Activated T-cell treated with anti-CD3 and anti-CD28 coated beads, Interleukin-2, amount 50 U/mL, for 4 hours (primary cell): Measurements from ENCODE around the gene SMC2. TPM values are rescaled to one million over a fixed set of nuclear protein-coding genes. Genes with fewer than 3 reads are reported as not detected.

ENCODE experiments used
- ATAC-seq, 2 donors: fragments of 200-7000 bp; cut with Tn5 transposase; one replicate each; pipeline ENCODE4 v1.10.0; 2021
- DNase-seq: peaks from one replicate; pipeline ENCODE4 v3.0.0-alpha.2; 2020
- H3K27me3 Mint-ChIP-seq: one replicate; pipeline ENCODE4 v1.8.0; 2021; ENCODE audit warnings: low read depth, mixed read lengths
- H3K36me3 Mint-ChIP-seq: one replicate; pipeline ENCODE4 v1.8.0; 2022; ENCODE audit warnings: mixed read lengths; ENCODE audit not compliant: insufficient read depth
- H3K4me1 Mint-ChIP-seq: one replicate; pipeline ENCODE4 v1.8.0; 2021; ENCODE audit warnings: low read depth, mixed read lengths
- H3K4me3 Mint-ChIP-seq: one replicate; pipeline ENCODE4 v1.8.0; 2021; ENCODE audit warnings: mild to moderate bottlenecking, moderate library complexity, mixed read lengths
- H3K9me3 Mint-ChIP-seq: one replicate; pipeline ENCODE4 v1.8.0; 2021; ENCODE audit warnings: mixed read lengths
- total RNA-seq, 3 donors: library from RNA; stranded (reverse); gene quantifications; one replicate each; pipeline ENCODE4 v1.2.1, GENCODE V29; 2021

SMC2 gene
- total RNA-seq, 3 donors from 2014 or later: 29.3 to 39.2 (median 37.9) TPM

DNA sequence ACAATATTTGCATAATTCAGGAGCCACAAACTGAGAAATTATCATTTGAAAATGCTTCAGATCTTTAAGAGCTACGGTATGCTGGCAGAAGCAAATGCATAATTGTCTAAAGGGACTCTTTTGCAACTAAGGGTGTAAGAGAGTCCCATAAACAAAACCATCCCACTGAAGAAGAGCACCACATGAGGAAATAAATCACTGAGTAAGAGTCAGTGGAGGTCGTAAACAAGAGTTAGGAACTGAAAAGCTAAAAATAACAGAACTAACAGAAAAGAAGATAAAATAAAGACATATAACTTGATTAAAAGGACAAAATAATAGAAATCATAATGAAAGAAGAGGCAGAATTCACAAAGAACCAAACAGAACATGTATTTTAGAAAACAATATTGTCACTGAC is 3.5 kb upstream of the SMC2 start:
- ATAC-seq (no peak), DNase-seq (no peak)
- Mint-ChIP-seq H3K4me1 (peaks cover 28% of the 10 kb centered on the region), H3K4me3 (no peak overlapping the region), H3K9me3 (no peaks in the 10 kb centered on the region), H3K27me3 (peaks cover 5% of the 10 kb centered on the region), H3K36me3 (peaks cover 1% of the 10 kb centered on the region)

DNA sequence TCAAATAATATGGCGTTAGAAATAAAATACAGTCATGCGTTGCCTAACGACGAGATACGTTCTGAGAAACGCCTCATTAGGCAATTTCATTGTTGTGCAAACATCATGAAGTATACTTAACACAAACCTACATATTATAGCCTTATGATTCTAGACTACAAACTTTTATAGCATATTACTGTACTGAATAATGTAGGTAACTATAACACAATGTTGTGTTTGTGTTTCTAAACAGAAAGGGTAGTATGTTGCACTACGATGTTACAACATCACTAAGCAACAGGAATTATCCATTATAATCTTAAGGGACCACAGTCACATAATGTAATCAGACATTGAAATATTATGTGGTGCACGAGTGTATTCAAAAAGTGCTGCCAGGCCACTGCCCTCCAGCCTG is 3.0 kb upstream of the SMC2 start:
- H3K27me3 Mint-ChIP-seq: peaks cover 5% of the 10 kb centered on the region
- H3K4me3 Mint-ChIP-seq: no peak overlapping the region
- DNase-seq: no peak
- H3K36me3 Mint-ChIP-seq: peaks cover 1% of the 10 kb centered on the region
- no peak for ATAC-seq
- no peaks in the 10 kb centered on the region for H3K9me3 Mint-ChIP-seq
- peaks cover 31% of the 10 kb centered on the region for H3K4me1 Mint-ChIP-seq

DNA sequence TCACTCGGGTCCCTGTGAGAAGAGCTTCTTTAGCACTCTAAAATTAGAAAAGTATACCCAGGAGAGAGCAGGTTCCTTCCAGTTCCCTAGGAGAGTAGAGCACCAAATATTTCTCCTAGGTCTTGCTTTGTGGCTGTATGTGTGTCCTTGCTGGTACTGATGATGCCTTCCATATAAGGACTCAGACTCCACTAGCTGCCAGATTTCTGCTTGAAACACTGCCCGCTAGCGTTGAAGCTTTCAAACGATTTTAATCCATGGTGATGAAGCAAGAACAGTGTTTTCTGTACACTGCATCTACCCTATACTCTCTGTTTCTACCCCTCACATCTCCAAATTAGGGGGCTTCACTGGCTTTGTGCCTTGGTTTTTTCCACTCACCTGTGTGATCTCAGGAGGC is 2.4 kb upstream of the SMC2 start:
- DNase-seq: no peak
- ATAC-seq: no peak
- Mint-ChIP-seq H3K9me3 (no peaks in the 10 kb centered on the region), H3K4me1 (peaks cover 36% of the 10 kb centered on the region), H3K4me3 (no peak overlapping the region), H3K36me3 (peaks cover 1% of the 10 kb centered on the region), H3K27me3 (peaks cover 5% of the 10 kb centered on the region)

DNA sequence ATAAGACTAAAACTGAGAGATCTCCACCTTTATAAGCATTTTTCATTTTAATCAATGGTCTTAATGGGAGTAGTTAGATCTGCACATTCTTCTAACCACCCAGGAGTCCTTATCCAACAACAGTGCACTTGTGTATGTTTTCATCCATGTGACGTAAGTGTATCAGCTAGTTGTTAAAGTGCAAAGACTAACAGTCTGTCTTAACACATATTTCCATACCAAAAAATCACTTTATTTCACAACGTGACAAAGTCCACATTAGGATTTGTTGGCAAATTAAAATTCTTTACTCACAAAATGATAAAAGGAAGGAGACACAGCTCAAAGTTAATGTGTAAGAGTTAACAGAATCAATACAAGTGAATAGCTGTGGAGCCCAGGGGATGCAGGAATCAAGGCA is 1.9 kb upstream of the SMC2 start:
- DNase-seq: no peak
- Mint-ChIP-seq H3K4me1 (peaks cover 37% of the 10 kb centered on the region), H3K9me3 (no peaks in the 10 kb centered on the region), H3K27me3 (peaks cover 1% of the 10 kb centered on the region), H3K4me3 (no peak overlapping the region), H3K36me3 (peaks cover 1% of the 10 kb centered on the region)
- ATAC-seq: no peak

DNA sequence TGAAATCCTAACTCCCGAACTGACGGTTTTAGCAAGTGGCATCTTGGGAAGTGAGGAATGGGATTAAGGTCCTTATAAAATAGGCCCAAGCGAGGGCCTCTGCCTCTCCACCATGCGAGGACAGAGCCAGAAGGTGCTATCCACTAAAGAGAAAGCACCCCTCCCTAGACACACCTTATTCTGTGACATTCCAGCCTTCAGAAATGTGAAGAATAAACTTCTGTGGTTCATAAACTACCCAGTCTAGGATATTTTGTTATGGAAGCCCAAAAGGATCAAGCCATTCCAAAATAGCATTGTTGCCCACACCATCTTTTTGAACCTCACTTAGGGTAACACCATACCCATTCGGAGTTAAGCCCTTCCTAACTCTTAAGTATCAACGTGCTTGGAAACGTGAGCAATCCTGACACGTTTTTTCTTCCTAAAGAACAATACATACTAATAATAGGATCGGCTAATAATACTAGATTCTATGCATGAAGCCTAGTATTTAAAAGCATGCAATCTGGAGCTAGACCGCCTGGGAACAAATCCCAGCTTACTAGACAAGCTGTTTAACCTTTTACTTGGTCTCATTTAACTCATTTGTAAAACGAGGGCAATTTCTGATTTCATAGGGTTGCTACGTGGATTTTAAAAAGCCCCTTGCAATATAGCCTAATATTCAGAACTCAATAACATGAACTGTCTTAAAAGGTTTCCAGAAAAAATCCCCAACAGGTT is 1.1 kb upstream of the SMC2 start:
- H3K36me3 Mint-ChIP-seq: peaks cover 1% of the 10 kb centered on the region
- H3K4me1 Mint-ChIP-seq: peaks cover 37% of the 10 kb centered on the region
- no peak for ATAC-seq
- H3K27me3 Mint-ChIP-seq: no peaks in the 10 kb centered on the region
- H3K9me3 Mint-ChIP-seq: no peaks in the 10 kb centered on the region
- H3K4me3 Mint-ChIP-seq: peak overlapping the region; percentile 99
- no peak for DNase-seq

DNA sequence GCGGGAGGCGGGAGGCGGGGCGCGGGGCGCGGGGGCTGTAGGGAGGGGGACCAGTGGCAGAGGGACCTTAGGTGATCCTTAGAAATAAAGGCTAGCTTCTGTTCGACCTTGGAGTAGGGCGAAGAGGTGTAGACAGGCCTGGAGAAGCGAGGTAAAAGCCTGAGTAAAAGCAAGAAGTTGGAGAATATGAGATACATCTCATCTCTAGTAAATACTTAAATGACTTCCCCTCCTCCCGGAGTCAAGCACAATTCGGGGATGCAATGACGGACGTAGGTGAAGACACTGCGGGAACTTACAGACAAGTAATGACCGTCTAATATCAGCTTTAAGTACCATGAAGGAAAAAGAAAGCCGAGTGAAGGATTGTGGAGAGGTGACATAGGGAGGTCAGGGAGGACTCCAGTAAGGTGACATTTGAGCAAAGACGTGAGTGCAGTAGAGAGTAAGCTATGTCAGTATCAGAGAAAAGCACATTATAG is 466 bp downstream of the SMC2 start:
- Mint-ChIP-seq H3K9me3 (no peaks in the 10 kb centered on the region), H3K36me3 (peaks cover 1% of the 10 kb centered on the region), H3K27me3 (no peaks in the 10 kb centered on the region), H3K4me1 (peaks cover 37% of the 10 kb centered on the region), H3K4me3 (peak overlapping the region; percentile 99)
- DNase-seq: no peak
- ATAC-seq: no peak

DNA sequence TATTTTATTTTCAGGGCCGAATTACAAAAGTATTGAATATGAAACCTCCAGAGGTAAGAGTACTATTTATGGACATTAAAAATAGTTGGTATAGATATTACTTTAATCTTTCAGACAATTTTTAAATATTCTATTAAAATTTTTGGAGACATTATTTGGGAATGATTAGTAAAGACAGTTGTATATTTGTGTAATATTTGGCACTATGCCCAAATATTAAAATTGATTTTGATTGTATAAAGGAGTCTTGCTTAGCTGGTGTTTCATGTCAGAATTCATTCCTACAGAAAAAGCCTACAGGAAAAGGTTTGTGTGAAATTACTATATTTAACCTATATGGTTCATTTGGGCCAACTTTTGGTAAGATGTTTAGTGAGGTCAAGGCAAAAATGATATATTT is 5.5 kb downstream of the SMC2 start:
- H3K9me3 Mint-ChIP-seq: no peaks in the 10 kb centered on the region
- DNase-seq (no peak), ATAC-seq (no peak)
- H3K27me3 Mint-ChIP-seq: no peaks in the 10 kb centered on the region
- no peak overlapping the region for H3K4me3 Mint-ChIP-seq
- H3K36me3 Mint-ChIP-seq: peaks cover 23% of the 10 kb centered on the region
- peaks cover 18% of the 10 kb centered on the region for H3K4me1 Mint-ChIP-seq

DNA sequence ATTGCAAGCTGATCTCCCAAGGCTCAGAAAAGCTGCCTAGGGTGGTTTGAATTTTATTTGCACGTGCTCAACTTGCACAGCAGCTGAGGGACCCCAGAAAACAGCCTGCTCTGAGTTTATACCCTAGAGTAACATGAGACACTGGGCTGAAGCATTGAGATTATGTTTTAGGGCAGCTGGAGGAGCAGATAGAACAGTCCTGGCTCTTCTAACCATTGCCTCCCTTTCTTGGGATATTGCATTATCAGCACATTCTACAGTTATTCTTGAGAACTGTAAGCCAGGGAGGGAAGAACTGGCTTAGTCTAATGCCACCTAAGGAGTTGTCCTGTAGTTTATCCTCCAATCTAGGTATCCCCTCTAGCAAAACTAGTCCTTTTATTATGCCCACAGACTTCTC is 10.3 kb downstream of the SMC2 start:
- Mint-ChIP-seq H3K36me3 (peaks cover 42% of the 10 kb centered on the region), H3K4me1 (no peaks in the 10 kb centered on the region), H3K4me3 (no peak overlapping the region), H3K9me3 (no peaks in the 10 kb centered on the region), H3K27me3 (no peaks in the 10 kb centered on the region)
- DNase-seq: no peak
- no peak for ATAC-seq

DNA sequence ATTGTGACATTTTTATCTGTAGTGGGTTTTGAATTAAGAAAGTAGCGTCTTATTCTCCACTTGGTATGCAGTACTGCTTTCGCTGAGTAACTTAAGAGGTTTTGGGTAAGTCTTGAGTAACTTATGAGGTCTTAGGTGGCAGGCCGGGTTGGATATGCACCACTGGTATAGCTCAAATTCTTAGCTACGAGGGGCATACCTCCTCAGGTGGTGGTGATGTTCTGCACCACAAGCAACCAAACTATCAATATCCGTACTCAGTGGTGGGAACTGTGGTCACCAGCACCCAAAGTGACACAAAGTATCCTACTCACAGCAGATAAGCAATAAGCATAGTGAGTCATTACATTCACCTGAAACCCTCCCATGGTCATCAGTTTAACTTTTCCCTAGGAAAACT is 13.7 kb downstream of the SMC2 start:
- peaks cover 40% of the 10 kb centered on the region for H3K36me3 Mint-ChIP-seq
- H3K9me3 Mint-ChIP-seq: no peaks in the 10 kb centered on the region
- H3K27me3 Mint-ChIP-seq: no peaks in the 10 kb centered on the region
- ATAC-seq (no peak), DNase-seq (no peak)
- no peak overlapping the region for H3K4me3 Mint-ChIP-seq
- no peaks in the 10 kb centered on the region for H3K4me1 Mint-ChIP-seq

DNA sequence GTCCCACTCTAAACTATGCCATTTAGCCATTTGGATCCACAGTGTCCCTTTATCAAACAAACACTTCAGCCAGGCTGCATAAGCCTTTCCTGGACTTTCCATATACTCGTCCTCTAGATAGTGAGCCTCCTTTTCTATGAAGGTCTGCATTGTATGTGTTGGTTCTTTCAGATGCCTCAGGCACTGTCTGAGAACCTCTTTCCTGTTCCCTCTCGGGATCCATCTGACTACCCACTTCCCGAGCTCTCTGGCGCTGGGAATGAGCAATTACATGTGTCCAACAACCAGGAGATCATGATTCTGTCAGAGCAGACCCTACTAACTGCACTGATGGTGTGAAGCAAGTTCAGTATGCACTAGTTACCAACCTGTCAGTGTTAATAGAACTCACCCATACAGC is 14.2 kb downstream of the SMC2 start:
- DNase-seq (no peak), ATAC-seq (no peak)
- no peak overlapping the region for H3K4me3 Mint-ChIP-seq
- H3K36me3 Mint-ChIP-seq: peaks cover 37% of the 10 kb centered on the region
- no peaks in the 10 kb centered on the region for H3K27me3 Mint-ChIP-seq
- H3K9me3 Mint-ChIP-seq: no peaks in the 10 kb centered on the region
- H3K4me1 Mint-ChIP-seq: no peaks in the 10 kb centered on the region

DNA sequence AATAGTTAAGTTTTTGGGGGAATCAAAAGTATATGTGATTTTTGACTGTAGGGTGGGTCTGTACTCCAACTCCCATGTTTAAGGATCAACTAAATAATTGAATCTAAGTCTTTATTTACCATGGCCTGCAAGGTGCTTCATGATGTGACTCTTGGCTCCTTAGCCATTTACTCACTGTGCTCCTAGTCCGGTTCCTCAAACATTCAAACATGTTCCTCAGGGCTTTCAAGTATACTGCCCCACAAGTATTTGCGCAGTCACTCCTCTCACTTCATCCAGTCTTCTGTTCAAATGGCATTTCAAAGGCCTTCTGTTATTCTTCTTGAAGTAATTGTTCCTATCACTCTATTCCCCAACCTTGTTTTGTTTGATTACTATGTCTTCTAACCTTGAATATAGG is 16.4 kb downstream of the SMC2 start:
- Mint-ChIP-seq H3K9me3 (no peaks in the 10 kb centered on the region), H3K36me3 (peaks cover 28% of the 10 kb centered on the region), H3K27me3 (no peaks in the 10 kb centered on the region), H3K4me1 (no peaks in the 10 kb centered on the region), H3K4me3 (no peak overlapping the region)
- DNase-seq (no peak), ATAC-seq (no peak)

DNA sequence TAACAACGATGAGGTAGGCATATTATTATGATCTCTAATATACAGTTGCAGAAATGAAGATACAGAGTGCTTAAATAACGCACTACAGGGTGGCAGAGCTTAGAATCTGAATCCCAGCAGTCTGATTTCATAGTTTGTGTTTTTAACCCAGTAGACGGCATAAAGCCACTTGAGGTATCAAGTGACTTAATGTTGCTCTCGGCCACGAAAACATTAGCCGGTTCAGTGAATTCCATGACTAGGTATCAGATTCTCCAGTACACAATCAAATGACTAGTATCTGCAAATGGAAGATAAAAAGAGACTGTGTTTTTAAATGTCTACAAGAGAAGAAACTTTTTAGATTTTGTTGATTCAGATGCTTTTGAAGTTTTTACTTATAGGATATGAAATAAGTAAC is 24.8 kb downstream of the SMC2 start:
- Mint-ChIP-seq H3K9me3 (no peaks in the 10 kb centered on the region), H3K36me3 (peaks cover 33% of the 10 kb centered on the region), H3K4me1 (no peaks in the 10 kb centered on the region), H3K27me3 (no peaks in the 10 kb centered on the region), H3K4me3 (no peak overlapping the region)
- DNase-seq (no peak), ATAC-seq (no peak)

DNA sequence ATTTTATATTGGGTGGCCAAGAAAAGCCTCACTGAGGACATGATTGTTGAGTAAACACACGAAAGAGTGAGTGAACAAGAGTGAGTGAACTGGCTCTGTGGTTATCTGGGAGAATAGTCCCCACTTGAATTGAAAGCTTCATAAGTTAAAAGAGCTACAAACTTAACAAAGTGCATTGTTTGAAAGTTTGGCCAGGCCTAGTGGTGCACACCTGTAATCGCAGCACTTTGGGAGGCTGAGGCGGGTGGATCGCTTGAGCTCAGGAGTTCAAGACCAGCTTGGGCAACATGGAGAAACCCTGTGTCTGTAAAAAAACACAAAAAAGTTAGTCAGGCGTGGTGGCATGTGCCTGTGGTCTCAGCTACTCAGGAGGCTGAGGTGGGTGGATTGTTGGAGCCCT is 26.9 kb downstream of the SMC2 start:
- DNase-seq: no peak
- no peaks in the 10 kb centered on the region for H3K27me3 Mint-ChIP-seq
- no peak overlapping the region for H3K4me3 Mint-ChIP-seq
- peaks cover 40% of the 10 kb centered on the region for H3K36me3 Mint-ChIP-seq
- no peaks in the 10 kb centered on the region for H3K9me3 Mint-ChIP-seq
- no peaks in the 10 kb centered on the region for H3K4me1 Mint-ChIP-seq
- ATAC-seq: no peak

DNA sequence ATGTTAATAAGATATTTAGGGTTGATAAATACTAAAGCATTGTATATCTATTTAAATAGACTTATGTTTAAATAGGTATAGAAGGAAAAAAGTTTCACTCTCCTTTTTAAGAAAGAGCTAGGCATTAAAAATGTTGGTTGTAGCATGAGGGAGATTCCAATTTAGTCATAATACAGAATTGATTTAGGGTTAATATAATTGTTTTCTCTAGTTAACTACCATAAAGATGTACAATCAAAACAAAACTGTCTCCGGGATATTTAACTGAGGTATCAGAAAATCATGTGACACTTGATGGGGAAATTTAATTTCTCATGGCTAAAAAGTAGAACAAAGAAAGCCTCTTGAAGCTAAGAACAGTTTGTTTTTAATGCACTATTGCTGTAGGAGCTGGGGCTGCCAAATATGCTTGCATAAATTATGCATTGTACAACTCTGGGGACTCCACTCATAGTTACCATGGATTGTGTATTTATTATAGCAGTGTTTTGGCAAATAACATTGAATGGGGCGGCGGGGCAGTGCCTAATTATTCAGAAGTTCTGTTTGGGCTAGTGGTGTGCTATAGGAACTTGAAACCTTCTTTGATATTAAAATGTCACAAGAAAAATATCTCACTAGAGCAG is 44.2 kb downstream of the SMC2 start:
- Mint-ChIP-seq H3K4me3 (no peak overlapping the region), H3K36me3 (peaks cover 42% of the 10 kb centered on the region), H3K9me3 (peaks cover 7% of the 10 kb centered on the region), H3K4me1 (no peaks in the 10 kb centered on the region), H3K27me3 (no peaks in the 10 kb centered on the region)
- ATAC-seq (no peak), DNase-seq (no peak)

DNA sequence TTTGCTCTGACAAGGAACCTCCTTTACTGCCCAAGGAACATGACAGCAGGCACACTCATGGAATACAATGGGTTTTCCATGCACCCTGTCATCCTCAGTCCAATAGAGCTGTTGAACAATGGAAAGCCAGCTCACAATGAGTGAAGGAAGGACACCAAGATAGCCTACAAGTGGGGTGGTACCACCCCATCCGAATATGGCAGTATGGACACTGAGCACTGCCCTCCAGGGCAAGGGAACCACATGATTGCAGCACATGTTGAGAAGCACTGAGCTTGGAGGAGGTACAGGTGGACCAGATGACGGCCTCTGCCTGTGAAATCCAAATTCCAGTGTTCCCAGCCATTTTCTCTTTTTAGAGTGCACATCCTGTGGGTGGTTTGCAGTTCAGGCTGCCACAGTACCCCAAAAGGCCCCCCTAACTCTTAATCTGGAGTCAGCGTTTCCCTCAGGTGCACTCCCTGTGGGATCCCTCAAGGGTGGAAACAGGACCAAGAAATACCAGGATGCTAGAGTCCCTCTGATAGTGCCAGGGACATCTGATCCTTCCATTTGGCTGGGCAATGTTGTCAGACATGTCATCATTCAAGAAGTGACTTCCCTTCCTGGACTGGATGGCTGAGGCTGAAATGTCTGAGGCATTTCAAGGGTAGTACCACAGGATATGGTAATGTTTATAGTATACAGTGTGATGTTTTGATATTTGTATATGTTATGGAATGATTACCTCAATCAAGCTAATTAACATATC is 48.9 kb downstream of the SMC2 start:
- Mint-ChIP-seq H3K9me3 (no peaks in the 10 kb centered on the region), H3K4me3 (no peak overlapping the region), H3K27me3 (no peaks in the 10 kb centered on the region), H3K4me1 (peaks cover 2% of the 10 kb centered on the region), H3K36me3 (peaks cover 14% of the 10 kb centered on the region)
- no peak for DNase-seq
- no peak for ATAC-seq
